HFFc6 (cell line): ENCODE data around the gene GLRX5. TPM values are rescaled to one million over a fixed set of nuclear protein-coding genes. Genes with fewer than 3 reads are reported as not detected.
A peak's percentile ranks its signal among the peaks of the same experiment; 100 is the strongest.

ENCODE experiments used
- DNase-seq: peaks from one replicate; pipeline ENCODE4 v3.0.0-alpha.2; 2018
- H3K27ac Mint-ChIP-seq: 2 replicates; pipeline ENCODE4 v1.8.0; 2020; ENCODE audit warnings: mild to moderate bottlenecking, mixed read lengths
- H3K27me3 Mint-ChIP-seq: 2 replicates; pipeline ENCODE4 v1.8.0; 2021; ENCODE audit warnings: mild to moderate bottlenecking, moderate library complexity, mixed read lengths; ENCODE audit not compliant: insufficient read depth
- H3K36me3 Mint-ChIP-seq: 2 replicates; pipeline ENCODE4 v1.8.0; 2021; ENCODE audit warnings: low read depth, mixed read lengths
- H3K4me1 Mint-ChIP-seq: 2 replicates; pipeline ENCODE4 v1.8.0; 2020; ENCODE audit warnings: low read depth, mixed read lengths
- H3K4me3 Mint-ChIP-seq: 2 replicates; pipeline ENCODE4 v1.8.0; 2020; ENCODE audit warnings: mild to moderate bottlenecking, moderate library complexity, mixed read lengths
- H3K9me3 Mint-ChIP-seq: 2 replicates; pipeline ENCODE4 v1.8.0; 2020; ENCODE audit warnings: mild to moderate bottlenecking, mixed read lengths
- total RNA-seq, 6 experiments: library from RNA; stranded (reverse); fragmentation: NEBNext Ultra II Directional; extraction: Animal tissue kit (Norgen Biotek cat#: 25700); gene quantifications; 2 replicates in 1 of 6; 3 replicates in 5 of 6; pipeline ENCODE4 v1.2.3, GENCODE V29; 2021
- TF ChIP-seq, protein P1 (sequence below): fragments of 200-600 bp; sonication (generic); IDR thresholded peaks from 2 replicates; pipeline ENCODE4 v1.5.0; 2021; ENCODE audit warnings: antibody characterized with exemption, mild to moderate bottlenecking

GLRX5 gene
- total RNA-seq, 6 experiments from 2014 or later = 38.7 to 47.2 (median 43.8) TPM

DNA sequence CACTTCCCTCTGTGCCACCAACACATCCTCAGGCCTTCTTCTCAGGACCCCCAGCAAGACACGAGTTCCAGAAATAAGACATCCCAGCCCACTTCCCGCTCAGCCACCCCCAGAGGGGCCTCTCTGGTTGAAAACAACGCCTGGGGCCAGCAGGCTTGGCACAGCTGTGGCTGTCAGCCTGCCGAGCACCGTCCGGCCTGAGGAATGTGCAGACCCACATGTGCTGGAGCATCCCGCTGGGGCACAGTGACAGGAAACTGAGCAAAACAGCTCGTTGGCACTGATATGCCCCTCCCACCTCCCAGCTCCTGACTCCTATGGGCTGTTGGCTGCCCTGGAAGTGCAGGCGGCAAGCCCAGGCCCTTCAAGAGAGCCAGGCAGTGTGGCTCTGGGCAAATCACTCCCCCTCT lies 19.8 kb upstream of the GLRX5 start:
- Mint-ChIP-seq H3K4me3 (peak overlapping the region; percentile 94), H3K27ac (peak overlapping the region; percentile 64), H3K4me1 (peaks cover 79% of the 10 kb centered on the region), H3K27me3 (no peaks in the 10 kb centered on the region; the same call in 1 of the 2 replicates), H3K9me3 (no peaks in the 10 kb centered on the region), H3K36me3 (peaks cover 3% of the 10 kb centered on the region; the same call in 1 of the 2 replicates)
- TF ChIP-seq, protein P1, sequence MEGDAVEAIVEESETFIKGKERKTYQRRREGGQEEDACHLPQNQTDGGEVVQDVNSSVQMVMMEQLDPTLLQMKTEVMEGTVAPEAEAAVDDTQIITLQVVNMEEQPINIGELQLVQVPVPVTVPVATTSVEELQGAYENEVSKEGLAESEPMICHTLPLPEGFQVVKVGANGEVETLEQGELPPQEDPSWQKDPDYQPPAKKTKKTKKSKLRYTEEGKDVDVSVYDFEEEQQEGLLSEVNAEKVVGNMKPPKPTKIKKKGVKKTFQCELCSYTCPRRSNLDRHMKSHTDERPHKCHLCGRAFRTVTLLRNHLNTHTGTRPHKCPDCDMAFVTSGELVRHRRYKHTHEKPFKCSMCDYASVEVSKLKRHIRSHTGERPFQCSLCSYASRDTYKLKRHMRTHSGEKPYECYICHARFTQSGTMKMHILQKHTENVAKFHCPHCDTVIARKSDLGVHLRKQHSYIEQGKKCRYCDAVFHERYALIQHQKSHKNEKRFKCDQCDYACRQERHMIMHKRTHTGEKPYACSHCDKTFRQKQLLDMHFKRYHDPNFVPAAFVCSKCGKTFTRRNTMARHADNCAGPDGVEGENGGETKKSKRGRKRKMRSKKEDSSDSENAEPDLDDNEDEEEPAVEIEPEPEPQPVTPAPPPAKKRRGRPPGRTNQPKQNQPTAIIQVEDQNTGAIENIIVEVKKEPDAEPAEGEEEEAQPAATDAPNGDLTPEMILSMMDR = no peak
- DNase-seq = no peak

DNA sequence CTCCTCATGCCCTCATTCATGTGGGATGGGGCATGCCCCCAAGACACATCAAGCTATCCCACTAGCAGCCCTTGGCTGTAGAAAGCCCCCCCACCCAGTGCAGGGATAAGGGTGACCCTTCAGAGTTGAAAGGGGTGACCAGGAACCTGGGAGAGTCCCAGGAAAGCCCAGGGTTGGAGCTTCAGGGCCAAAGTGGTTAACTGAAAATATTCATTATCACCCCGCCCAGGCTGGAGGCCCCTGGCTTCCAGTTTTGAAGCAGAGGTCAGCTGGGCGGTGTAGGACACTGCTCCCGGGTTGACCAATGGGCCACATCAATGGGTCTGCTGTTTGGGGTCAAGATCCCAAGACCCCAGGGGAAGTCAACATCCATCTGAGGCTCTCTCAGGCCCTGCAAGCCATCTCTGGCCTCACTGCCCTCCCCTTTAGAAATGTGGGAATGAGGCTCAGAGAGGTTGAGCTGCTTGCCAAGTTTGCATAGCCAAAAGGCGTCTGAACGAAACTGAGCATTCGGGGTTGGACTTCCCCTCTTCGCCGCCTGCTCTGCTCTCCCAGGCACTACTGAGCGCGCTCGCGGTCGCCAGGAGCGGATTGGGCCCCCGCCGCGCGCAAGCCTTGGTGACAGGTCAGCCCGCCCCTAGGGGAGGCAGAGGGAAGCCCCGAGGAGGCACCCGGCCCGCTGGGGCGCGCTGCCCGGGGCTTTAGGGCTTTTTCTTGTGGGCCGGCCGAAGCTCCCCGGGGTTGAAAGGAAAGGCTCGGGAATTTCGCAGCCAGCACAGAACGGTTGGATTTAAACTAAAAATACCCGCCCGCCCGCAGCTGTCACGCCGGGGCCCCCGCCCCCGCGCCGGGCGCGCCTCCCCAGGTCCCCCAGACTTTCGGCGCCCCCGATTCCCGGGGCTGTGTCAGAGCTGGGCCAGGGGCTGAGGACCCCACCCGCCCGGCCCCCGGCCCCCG lies 19.0 kb upstream of the GLRX5 start:
- peak; percentile 49 for DNase-seq
- Mint-ChIP-seq H3K27me3 (no peaks in the 10 kb centered on the region; the same call in 1 of the 2 replicates), H3K36me3 (no peaks in the 10 kb centered on the region), H3K4me1 (peaks cover 79% of the 10 kb centered on the region), H3K4me3 (peak overlapping the region; percentile 94), H3K27ac (peak overlapping the region; percentile 83), H3K9me3 (no peaks in the 10 kb centered on the region)
- TF ChIP-seq, protein P1 = peak; percentile 67

DNA sequence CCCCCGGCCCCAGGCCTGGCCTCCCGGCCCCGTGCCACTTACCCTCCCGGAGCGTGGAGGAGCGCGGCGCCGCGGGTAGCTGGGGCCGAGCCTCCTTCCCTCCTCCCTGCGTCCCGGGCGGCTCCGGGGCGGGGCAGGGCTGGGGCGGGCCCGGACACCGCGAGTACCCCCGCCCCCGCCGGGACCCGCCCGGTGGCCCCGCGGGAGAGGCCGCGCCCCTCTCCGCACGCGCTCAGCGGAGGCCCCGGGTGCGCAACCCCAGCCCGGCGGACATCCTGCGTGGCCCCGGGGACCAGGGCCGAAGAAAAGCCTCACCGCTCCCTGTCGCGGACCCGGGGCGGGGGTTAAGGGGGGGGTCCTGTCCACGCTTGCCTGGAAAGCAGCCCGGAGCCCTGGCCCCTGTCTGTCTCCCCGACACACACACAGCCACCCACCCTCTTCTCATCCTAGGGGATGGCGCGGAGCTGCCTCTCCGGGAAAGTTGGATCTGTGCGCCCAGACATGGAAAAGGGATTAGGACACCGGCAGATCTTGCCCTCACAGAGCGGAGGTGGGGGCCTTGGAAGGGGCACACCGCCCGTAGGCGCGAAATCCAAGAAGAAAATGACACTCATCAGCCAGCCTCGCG lies 18.2 kb upstream of the GLRX5 start, which contains the start of gene SYNE3:
TSS of gene SYNE3 (minus strand) at position 97 of the 628 bp plus-strand sequence. CDS start 40,829 bp downstream, outside the sequence.
- Mint-ChIP-seq H3K4me1 (peaks cover 71% of the 10 kb centered on the region), H3K4me3 (peak within 1 kb of the TSS; percentile 94), H3K27me3 (no peaks in the 10 kb centered on the region; the same call in 1 of the 2 replicates), H3K9me3 (no peaks in the 10 kb centered on the region), H3K36me3 (no peaks in the 10 kb centered on the region), H3K27ac (peak within 1 kb of the TSS; percentile 87)
- TF ChIP-seq, protein P1 = no peak
- no peak for DNase-seq

- DNase-seq = peak; percentile 45
- Mint-ChIP-seq H3K4me1 (peaks cover 73% of the 10 kb centered on the region), H3K27me3 (no peaks in the 10 kb centered on the region; the same call in 1 of the 2 replicates), H3K27ac (peak overlapping the region; percentile 87), H3K9me3 (no peaks in the 10 kb centered on the region), H3K4me3 (peak overlapping the region; percentile 65), H3K36me3 (no peaks in the 10 kb centered on the region)
- TF ChIP-seq, protein P1 = no peak
Observed at GRCh38 chr14:95518045-95518751, 16.7 kb upstream of the GLRX5 start.

DNA sequence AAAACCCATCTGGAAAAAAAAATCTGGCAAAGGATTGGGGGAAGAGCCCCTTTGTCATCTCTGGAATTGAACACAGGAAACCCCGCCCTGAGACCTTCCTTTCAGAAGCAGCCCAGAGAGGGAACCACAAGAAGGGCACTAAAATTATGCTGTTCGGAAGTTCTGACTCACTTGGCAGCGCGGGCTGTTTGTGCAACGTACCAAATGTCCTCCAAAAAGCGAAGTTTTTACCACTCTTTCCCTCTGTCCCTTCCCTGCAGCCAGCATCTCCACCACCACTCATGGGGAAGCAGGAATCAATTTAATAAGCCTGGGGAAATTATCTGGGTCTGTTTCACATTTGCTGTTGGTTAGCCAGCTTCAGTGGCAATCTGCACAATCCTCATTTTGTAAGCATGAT lies 15.2 kb upstream of the GLRX5 start:
- H3K27me3 Mint-ChIP-seq = no peaks in the 10 kb centered on the region; the same call in 1 of the 2 replicates
- TF ChIP-seq, protein P1 = no peak
- H3K36me3 Mint-ChIP-seq = no peaks in the 10 kb centered on the region
- peak overlapping the region; percentile 87 for H3K27ac Mint-ChIP-seq
- H3K9me3 Mint-ChIP-seq = no peaks in the 10 kb centered on the region
- peak; percentile 76 for DNase-seq
- H3K4me3 Mint-ChIP-seq = peak overlapping the region; percentile 73
- peaks cover 80% of the 10 kb centered on the region for H3K4me1 Mint-ChIP-seq
